ENCODE results near the gene CPLX1. TPM values are rescaled to one million over a fixed set of nuclear protein-coding genes. Genes with fewer than 3 reads are reported as not detected.
A peak's percentile ranks its signal among the peaks of the same experiment; 100 is the strongest.

The CPLX1 gene
- total RNA-seq, 3 donors from 2014 or later: 0.16 to 2.6 (median 1.2) TPM

GRCh38 chr4:849478-850175, 23.7 kb upstream of the CPLX1 start:
- TF ChIP-seq, protein P1, sequence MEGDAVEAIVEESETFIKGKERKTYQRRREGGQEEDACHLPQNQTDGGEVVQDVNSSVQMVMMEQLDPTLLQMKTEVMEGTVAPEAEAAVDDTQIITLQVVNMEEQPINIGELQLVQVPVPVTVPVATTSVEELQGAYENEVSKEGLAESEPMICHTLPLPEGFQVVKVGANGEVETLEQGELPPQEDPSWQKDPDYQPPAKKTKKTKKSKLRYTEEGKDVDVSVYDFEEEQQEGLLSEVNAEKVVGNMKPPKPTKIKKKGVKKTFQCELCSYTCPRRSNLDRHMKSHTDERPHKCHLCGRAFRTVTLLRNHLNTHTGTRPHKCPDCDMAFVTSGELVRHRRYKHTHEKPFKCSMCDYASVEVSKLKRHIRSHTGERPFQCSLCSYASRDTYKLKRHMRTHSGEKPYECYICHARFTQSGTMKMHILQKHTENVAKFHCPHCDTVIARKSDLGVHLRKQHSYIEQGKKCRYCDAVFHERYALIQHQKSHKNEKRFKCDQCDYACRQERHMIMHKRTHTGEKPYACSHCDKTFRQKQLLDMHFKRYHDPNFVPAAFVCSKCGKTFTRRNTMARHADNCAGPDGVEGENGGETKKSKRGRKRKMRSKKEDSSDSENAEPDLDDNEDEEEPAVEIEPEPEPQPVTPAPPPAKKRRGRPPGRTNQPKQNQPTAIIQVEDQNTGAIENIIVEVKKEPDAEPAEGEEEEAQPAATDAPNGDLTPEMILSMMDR (IDR thresholded peaks at IDR 0.05): no peak
- no peak for TF ChIP-seq POLR2A (IDR thresholded peaks at IDR 0.05)
- TF ChIP-seq POLR2AphosphoS5 (IDR thresholded peaks at IDR 0.05): no peak
- DNase-seq (ENCODE audit: low spot score in 2 of 2): no peak
- Histone ChIP-seq H3K4me1 (no peaks in the 10 kb centered on the region), H3K36me3 (no peaks in the 10 kb centered on the region), H3K9me3 (no peaks in the 10 kb centered on the region), H3K27me3 (no peaks in the 10 kb centered on the region), H3K27ac (no peak overlapping the region), H3K4me3 (no peak overlapping the region)
- intact Hi-C loops (cut with DNase I; ENCODE audit: low total_unique reads): no loop called here

DNA sequence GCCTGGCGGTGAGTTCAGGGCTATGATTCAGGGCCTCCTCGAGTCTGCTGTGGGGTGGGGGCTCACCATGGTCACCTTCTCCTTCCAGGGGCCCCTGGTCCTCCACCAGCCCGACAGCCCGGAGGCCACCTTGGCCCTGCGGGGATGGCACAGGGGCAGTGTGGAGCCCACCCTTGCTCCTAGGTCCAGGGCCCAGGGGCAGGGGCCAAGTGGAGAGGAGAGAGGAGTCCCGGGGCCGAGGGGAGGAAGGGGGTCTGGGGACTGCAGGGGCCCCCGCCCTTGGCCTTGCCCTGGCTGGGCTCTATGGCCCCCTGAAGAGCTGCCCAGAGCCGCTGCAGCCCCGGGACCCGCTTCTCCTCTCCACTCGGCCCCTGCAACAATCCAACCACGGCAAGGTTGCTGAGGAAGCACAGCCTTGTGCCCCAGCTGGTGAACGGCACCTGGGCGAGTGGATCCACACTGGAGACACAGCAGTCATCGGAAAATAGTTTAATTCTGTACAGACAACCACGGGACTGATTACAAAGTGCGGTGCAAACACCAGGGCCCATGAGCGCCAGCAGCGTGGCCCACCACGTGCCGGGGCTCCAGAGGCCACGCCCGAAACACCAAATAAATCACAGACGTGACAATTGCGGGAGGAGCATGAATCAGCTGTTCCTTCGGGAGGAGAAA, 23.0 kb upstream of the CPLX1 start:
- TF ChIP-seq, protein P1 (IDR thresholded peaks at IDR 0.05): no peak
- TF ChIP-seq POLR2A (IDR thresholded peaks at IDR 0.05): no peak
- no peak for TF ChIP-seq POLR2AphosphoS5 (IDR thresholded peaks at IDR 0.05)
- DNase-seq (ENCODE audit: low spot score in 2 of 2): no peak
- Histone ChIP-seq H3K4me3 (no peak overlapping the region), H3K27me3 (no peaks in the 10 kb centered on the region), H3K36me3 (no peaks in the 10 kb centered on the region), H3K4me1 (no peaks in the 10 kb centered on the region), H3K9me3 (no peaks in the 10 kb centered on the region), H3K27ac (no peak overlapping the region)
- intact Hi-C loops (cut with DNase I; ENCODE audit: low total_unique reads): no loop called here

DNA sequence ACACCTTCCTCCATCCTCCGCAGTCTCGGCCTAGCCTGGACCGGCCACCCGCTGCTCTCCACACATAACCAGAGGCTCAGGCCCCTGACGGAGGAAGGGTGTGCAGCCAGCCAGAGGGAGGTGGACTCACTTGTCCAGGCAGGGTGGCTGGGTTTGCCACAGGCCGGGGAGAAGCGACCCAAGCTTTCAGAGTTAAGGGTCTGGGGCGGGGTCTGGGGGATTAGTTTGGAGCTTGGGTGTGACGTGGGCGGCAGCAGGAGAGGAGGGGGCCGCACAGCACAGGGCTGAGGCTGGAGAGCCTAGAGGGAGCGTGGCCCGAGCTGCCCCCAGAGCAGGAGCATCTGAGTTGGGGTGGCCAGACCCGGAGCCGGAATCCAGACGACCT, 22.4 kb upstream of the CPLX1 start:
- no peaks in the 10 kb centered on the region for H3K36me3 ChIP-seq

GRCh38 chr4:845836-846251, 19.9 kb upstream of the CPLX1 start:
- H3K27ac ChIP-seq: peak overlapping the region in 1 of 2 donors; percentile 68
- DNase-seq (ENCODE audit: low spot score in 2 of 2): no peak
- H3K27me3 ChIP-seq: no peaks in the 10 kb centered on the region
- TF ChIP-seq, protein P1 (IDR thresholded peaks at IDR 0.05): no peak
- TF ChIP-seq POLR2A (IDR thresholded peaks at IDR 0.05): no peak
- no peak for TF ChIP-seq POLR2AphosphoS5 (IDR thresholded peaks at IDR 0.05)
- no peaks in the 10 kb centered on the region for H3K36me3 ChIP-seq
- no peak overlapping the region for H3K4me3 ChIP-seq
- H3K4me1 ChIP-seq: no peaks in the 10 kb centered on the region
- intact Hi-C loops (cut with DNase I; ENCODE audit: low total_unique reads): no loop called here
- no peaks in the 10 kb centered on the region for H3K9me3 ChIP-seq

More for the DNA sequence above, 22.4 kb upstream of the CPLX1 start:
- intact Hi-C loops (cut with DNase I; ENCODE audit: low total_unique reads): no loop called here
- Histone ChIP-seq H3K4me3 (no peak overlapping the region), H3K4me1 (no peaks in the 10 kb centered on the region), H3K9me3 (no peaks in the 10 kb centered on the region), H3K27me3 (no peaks in the 10 kb centered on the region), H3K27ac (no peak overlapping the region)
- DNase-seq (ENCODE audit: low spot score in 2 of 2): no peak
- TF ChIP-seq POLR2AphosphoS5 (IDR thresholded peaks at IDR 0.05) (no peak), POLR2A (IDR thresholded peaks at IDR 0.05) (no peak)
- TF ChIP-seq, protein P1 (IDR thresholded peaks at IDR 0.05): no peak

- Histone ChIP-seq H3K4me1 (no peaks in the 10 kb centered on the region), H3K36me3 (no peaks in the 10 kb centered on the region), H3K27me3 (no peaks in the 10 kb centered on the region), H3K4me3 (no peak overlapping the region), H3K27ac (peak overlapping the region in 1 of 2 donors; percentile 68), H3K9me3 (no peaks in the 10 kb centered on the region)
- DNase-seq (ENCODE audit: low spot score in 2 of 2): no peak
- TF ChIP-seq, protein P1 (IDR thresholded peaks at IDR 0.05): no peak
- TF ChIP-seq POLR2A (IDR thresholded peaks at IDR 0.05) (no peak), POLR2AphosphoS5 (IDR thresholded peaks at IDR 0.05) (no peak)
- intact Hi-C loops (cut with DNase I; ENCODE audit: low total_unique reads): no loop called here
These were observed 19.4 kb upstream of the CPLX1 start for GRCh38 chr4:845233-845835.
